ENCODE measurements around the gene CPNE1.

DNA sequence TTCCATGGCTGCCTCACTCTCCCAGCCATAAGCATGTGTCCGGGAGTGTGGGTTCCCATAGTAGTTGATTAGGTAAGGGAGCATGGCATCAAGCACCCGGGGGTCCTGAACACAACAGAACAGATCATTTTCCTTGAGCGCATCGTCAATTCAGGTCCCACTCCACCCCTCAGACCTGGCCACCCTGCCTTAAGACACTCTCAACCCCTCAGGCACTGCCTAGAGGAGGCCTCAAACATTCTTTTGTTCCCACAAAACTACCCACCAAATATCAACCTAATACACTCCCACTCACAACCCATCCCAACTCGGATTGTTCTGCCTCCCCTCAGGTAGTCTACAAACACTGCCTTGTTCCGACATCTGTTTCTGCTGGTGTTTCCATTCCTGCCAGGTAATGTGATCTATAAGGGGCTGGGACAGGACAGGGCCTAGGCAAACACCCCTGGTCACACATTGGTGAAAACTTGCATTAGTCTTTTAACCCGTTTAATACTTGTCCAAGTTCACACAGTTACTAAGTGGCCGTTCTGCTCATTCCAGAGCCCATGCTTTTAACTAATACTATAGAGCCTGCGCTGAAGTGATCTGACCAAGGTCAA is 33.1 kb upstream of the CPNE1 start:
- TF ChIP-seq, protein P1, sequence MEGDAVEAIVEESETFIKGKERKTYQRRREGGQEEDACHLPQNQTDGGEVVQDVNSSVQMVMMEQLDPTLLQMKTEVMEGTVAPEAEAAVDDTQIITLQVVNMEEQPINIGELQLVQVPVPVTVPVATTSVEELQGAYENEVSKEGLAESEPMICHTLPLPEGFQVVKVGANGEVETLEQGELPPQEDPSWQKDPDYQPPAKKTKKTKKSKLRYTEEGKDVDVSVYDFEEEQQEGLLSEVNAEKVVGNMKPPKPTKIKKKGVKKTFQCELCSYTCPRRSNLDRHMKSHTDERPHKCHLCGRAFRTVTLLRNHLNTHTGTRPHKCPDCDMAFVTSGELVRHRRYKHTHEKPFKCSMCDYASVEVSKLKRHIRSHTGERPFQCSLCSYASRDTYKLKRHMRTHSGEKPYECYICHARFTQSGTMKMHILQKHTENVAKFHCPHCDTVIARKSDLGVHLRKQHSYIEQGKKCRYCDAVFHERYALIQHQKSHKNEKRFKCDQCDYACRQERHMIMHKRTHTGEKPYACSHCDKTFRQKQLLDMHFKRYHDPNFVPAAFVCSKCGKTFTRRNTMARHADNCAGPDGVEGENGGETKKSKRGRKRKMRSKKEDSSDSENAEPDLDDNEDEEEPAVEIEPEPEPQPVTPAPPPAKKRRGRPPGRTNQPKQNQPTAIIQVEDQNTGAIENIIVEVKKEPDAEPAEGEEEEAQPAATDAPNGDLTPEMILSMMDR (IDR thresholded peaks at IDR 0.05; ENCODE audit: insufficient read depth, low read length): no peak
- no peak for TF ChIP-seq GABPA (IDR thresholded peaks at IDR 0.05; ENCODE audit: low read depth)
- no peak for TF ChIP-seq POLR2AphosphoS5 (IDR thresholded peaks at IDR 0.05; ENCODE audit: low read depth)

Data from HL-60 (cell line).